ENCODE measurements around the gene LRRC8E.
"Not testable (repeated sequence)": the region's sequence is repeated elsewhere in the genome, so short reads cannot be mapped to it uniquely, and the experiment has no call there.

- not testable (repeated sequence) for TF ChIP-seq CTCF (IDR thresholded peaks at IDR 0.05; ENCODE audit: insufficient read depth, low read depth, low read length); EZH2 (IDR thresholded peaks at IDR 0.05; ENCODE audit: insufficient read depth, low read length)
Measured at GRCh38 chr19:7893362-7894101, 5.2 kb downstream of the LRRC8E start.

All from astrocyte (in vitro differentiated cells and primary cell).